HEK293 (cell line): ENCODE data around the gene NOLC1.

Experiments used
- BCL11B ChIP-seq: fragments of 450-650 bp; formaldehyde crosslinking; IDR thresholded peaks from 2 replicates; pipeline ENCODE4 v1.5.1; 2016; ENCODE audit warnings: low read depth, missing biosample characterization, missing genetic modification characterization
- GLIS2 ChIP-seq: fragments of 450-650 bp; formaldehyde crosslinking; IDR thresholded peaks from 2 replicates; pipeline ENCODE4 v1.5.1; 2016; ENCODE audit warnings: missing biosample characterization, missing genetic modification characterization
- KLF7 ChIP-seq: fragments of 450-650 bp; formaldehyde crosslinking; IDR thresholded peaks from 2 replicates; pipeline ENCODE4 v1.5.1; 2016; ENCODE audit warnings: missing biosample characterization, missing genetic modification characterization, borderline replicate concordance
- OSR2 ChIP-seq: fragments of 450-650 bp; formaldehyde crosslinking; IDR thresholded peaks from 2 replicates; pipeline ENCODE4 v1.5.1; 2016; ENCODE audit warnings: missing biosample characterization, missing genetic modification characterization
- SCRT1 ChIP-seq: fragments of 450-650 bp; formaldehyde crosslinking; IDR thresholded peaks from 2 replicates; pipeline ENCODE4 v1.5.1; 2016; ENCODE audit warnings: missing biosample characterization, missing genetic modification characterization, borderline replicate concordance
- SP3 ChIP-seq: fragments of 450-650 bp; formaldehyde crosslinking; IDR thresholded peaks from 2 replicates; pipeline ENCODE4 v1.5.1; 2016; ENCODE audit warnings: missing biosample characterization, missing genetic modification characterization
- ZBTB8A ChIP-seq: fragments of 450-650 bp; formaldehyde crosslinking; IDR thresholded peaks from 2 replicates; pipeline ENCODE4 v1.5.1; 2016; ENCODE audit warnings: missing biosample characterization, missing genetic modification characterization
- ZEB2 ChIP-seq: fragments of 450-650 bp; formaldehyde crosslinking; IDR thresholded peaks from 2 replicates; pipeline ENCODE4 v1.5.1; 2016; ENCODE audit warnings: missing biosample characterization, missing genetic modification characterization
- ZFP37 ChIP-seq: fragments of 450-650 bp; formaldehyde crosslinking; IDR thresholded peaks from 2 replicates; pipeline ENCODE4 v1.5.1; 2016; ENCODE audit warnings: missing biosample characterization, missing genetic modification characterization
- ZNF155 ChIP-seq: fragments of 450-650 bp; formaldehyde crosslinking; IDR thresholded peaks from 2 replicates; pipeline ENCODE4 v1.5.1; 2016; ENCODE audit warnings: missing biosample characterization, missing genetic modification characterization
- ZNF169 ChIP-seq: fragments of 450-650 bp; formaldehyde crosslinking; IDR thresholded peaks from 2 replicates; pipeline ENCODE4 v1.5.1; 2016; ENCODE audit warnings: missing biosample characterization, missing genetic modification characterization
- ZNF221 ChIP-seq: fragments of 450-650 bp; formaldehyde crosslinking; IDR thresholded peaks from 2 replicates; pipeline ENCODE4 v1.5.1; 2017; ENCODE audit warnings: missing biosample characterization, missing genetic modification characterization, borderline replicate concordance
- ZNF24 ChIP-seq: fragments of 450-650 bp; formaldehyde crosslinking; IDR thresholded peaks from 2 replicates; pipeline ENCODE4 v1.5.1; 2016; ENCODE audit warnings: missing biosample characterization, missing genetic modification characterization
- ZNF274 ChIP-seq, 2 experiments: fragments of 200-500 bp in 1 of 2; fragments of 450-650 bp in 1 of 2; sonication (Bioruptor generic) in 1 of 2; formaldehyde crosslinking in 1 of 2; IDR thresholded peaks; 2 replicates each; pipeline versions ENCODE4 v1.5.1 to v1.6.1; 2014 to 2016; ENCODE audit warnings: borderline replicate concordance in 1 of 2, inconsistent platforms in 1 of 2, low read length in 1 of 2, missing biosample characterization in 1 of 2, missing genetic modification characterization in 1 of 2
- ZNF280C ChIP-seq: fragments of 450-650 bp; formaldehyde crosslinking; IDR thresholded peaks from 2 replicates; pipeline ENCODE4 v1.5.1; 2016; ENCODE audit warnings: missing biosample characterization, missing genetic modification characterization
- ZNF341 ChIP-seq: fragments of 450-650 bp; formaldehyde crosslinking; IDR thresholded peaks from 2 replicates; pipeline ENCODE4; 2016; ENCODE audit warnings: low read depth, missing biosample characterization, missing genetic modification characterization
- ZNF391 ChIP-seq: fragments of 450-650 bp; formaldehyde crosslinking; IDR thresholded peaks from 2 replicates; pipeline ENCODE4 v1.5.1; 2016; ENCODE audit warnings: low read depth, missing biosample characterization, missing genetic modification characterization, borderline replicate concordance
- ZNF394 ChIP-seq: fragments of 450-650 bp; formaldehyde crosslinking; IDR thresholded peaks from 2 replicates; pipeline ENCODE4 v1.5.1; 2016; ENCODE audit warnings: missing biosample characterization, missing genetic modification characterization, mild to moderate bottlenecking, moderate library complexity, borderline replicate concordance
- ZNF398 ChIP-seq: fragments of 450-650 bp; formaldehyde crosslinking; IDR thresholded peaks from 2 replicates; pipeline ENCODE4 v1.5.1; 2017; ENCODE audit warnings: missing biosample characterization, missing genetic modification characterization
- ZNF404 ChIP-seq: fragments of 450-650 bp; formaldehyde crosslinking; IDR thresholded peaks from 2 replicates; pipeline ENCODE4 v1.5.1; 2017; ENCODE audit warnings: missing biosample characterization, missing genetic modification characterization
- ZNF521 ChIP-seq: fragments of 450-650 bp; formaldehyde crosslinking; IDR thresholded peaks from 2 replicates; pipeline ENCODE4 v1.5.1; 2017; ENCODE audit warnings: missing biosample characterization, mild to moderate bottlenecking, missing genetic modification characterization
- ZNF548 ChIP-seq: fragments of 450-650 bp; formaldehyde crosslinking; IDR thresholded peaks from 2 replicates; pipeline ENCODE4 v1.5.1; 2016; ENCODE audit warnings: missing biosample characterization, missing genetic modification characterization
- ZNF558 ChIP-seq: fragments of 450-650 bp; formaldehyde crosslinking; IDR thresholded peaks from 2 replicates; pipeline ENCODE4 v1.5.1; 2016; ENCODE audit warnings: missing biosample characterization, missing genetic modification characterization
- ZNF560 ChIP-seq: fragments of 450-650 bp; formaldehyde crosslinking; IDR thresholded peaks from 2 replicates; pipeline ENCODE4 v1.5.1; 2017; ENCODE audit warnings: missing biosample characterization, missing genetic modification characterization, borderline replicate concordance
- ZNF585B ChIP-seq: fragments of 450-650 bp; formaldehyde crosslinking; IDR thresholded peaks from 2 replicates; pipeline ENCODE4 v1.5.1; 2016; ENCODE audit warnings: missing biosample characterization, missing genetic modification characterization
- ZNF596 ChIP-seq: fragments of 450-650 bp; IDR thresholded peaks from 2 replicates; pipeline ENCODE4 v1.5.0; 2018; ENCODE audit warnings: missing biosample characterization, mild to moderate bottlenecking, missing genetic modification characterization, moderate library complexity
- ZNF654 ChIP-seq: fragments of 450-650 bp; formaldehyde crosslinking; IDR thresholded peaks from 2 replicates; pipeline ENCODE4 v1.5.1; 2016; ENCODE audit warnings: low read depth, missing biosample characterization, missing genetic modification characterization
- ZNF658 ChIP-seq: fragments of 450-650 bp; formaldehyde crosslinking; IDR thresholded peaks from 2 replicates; pipeline ENCODE4; 2016; ENCODE audit warnings: missing biosample characterization, missing genetic modification characterization
- ZSCAN18 ChIP-seq: fragments of 450-650 bp; formaldehyde crosslinking; IDR thresholded peaks from 2 replicates; pipeline ENCODE4 v1.5.1; 2016; ENCODE audit warnings: missing biosample characterization, missing genetic modification characterization
- ZSCAN23 ChIP-seq: fragments of 450-650 bp; formaldehyde crosslinking; IDR thresholded peaks from 2 replicates; pipeline ENCODE4 v1.5.1; 2016; ENCODE audit warnings: missing biosample characterization, missing genetic modification characterization
- TF ChIP-seq, protein P1 (sequence below): fragments of 450-650 bp; formaldehyde crosslinking; IDR thresholded peaks from 2 replicates; pipeline ENCODE4 v1.5.1; 2016; ENCODE audit warnings: missing biosample characterization, missing genetic modification characterization

Gene NOLC1

GRCh38 chr10:102151774-102152544, at the start of gene NOLC1 (continued):
- TF ChIP-seq ZSCAN23 (tag by site-specific recombination) (0 out of 2 replicates have a peak, but pooled peaks have one; percentile 9), ZNF521 (no peak), ZEB2 (peak; percentile 99), ZNF221 (tag by site-specific recombination) (no peak), OSR2 (tag by site-specific recombination) (no peak), ZNF658 (tag by site-specific recombination) (no peak), KLF7 (tag by site-specific recombination) (peak; percentile 95), ZSCAN18 (tag by site-specific recombination) (no peak), ZNF155 (tag by site-specific recombination) (no peak), ZNF560 (tag by site-specific recombination) (no peak), SP3 (tag by site-specific recombination) (peak; percentile 100), ZNF391 (tag by site-specific recombination) (peak; percentile 16; the same call in 1 of the 2 replicates), SCRT1 (peak; percentile 80), ZNF585B (tag by site-specific recombination) (no peak), ZNF280C (tag by site-specific recombination) (no peak), ZNF404 (tag by site-specific recombination) (no peak), ZNF596 (tag by site-specific recombination) (no peak), BCL11B (tag by site-specific recombination) (peak; percentile 49; the same call in 1 of the 2 replicates), ZNF341 (peak; percentile 99), ZNF169 (no peak), ZNF398 (tag by site-specific recombination) (peak; percentile 87), ZNF394 (tag by site-specific recombination) (peak; percentile 70; the same call in 1 of the 2 replicates), ZNF654 (tag by site-specific recombination) (no peak; the same call in 1 of the 2 replicates), ZNF274 (IDR thresholded peaks at IDR 0.05; ENCODE audit: low read length) (no peak), ZNF274 (tag by site-specific recombination; IDR thresholded peaks at IDR 0.05; ENCODE audit: borderline replicate concordance) (no peak), ZNF548 (no peak), ZFP37 (tag by site-specific recombination) (peak; percentile 26; the same call in 1 of the 2 replicates), ZNF558 (tag by site-specific recombination) (peak; percentile 46; the same call in 1 of the 2 replicates), ZNF24 (peak; percentile 81; the same call in 1 of the 2 replicates), ZBTB8A (tag by site-specific recombination) (peak; percentile 67; the same call in 1 of the 2 replicates), GLIS2 (tag by site-specific recombination) (peak; percentile 93)
- TF ChIP-seq, protein P1, sequence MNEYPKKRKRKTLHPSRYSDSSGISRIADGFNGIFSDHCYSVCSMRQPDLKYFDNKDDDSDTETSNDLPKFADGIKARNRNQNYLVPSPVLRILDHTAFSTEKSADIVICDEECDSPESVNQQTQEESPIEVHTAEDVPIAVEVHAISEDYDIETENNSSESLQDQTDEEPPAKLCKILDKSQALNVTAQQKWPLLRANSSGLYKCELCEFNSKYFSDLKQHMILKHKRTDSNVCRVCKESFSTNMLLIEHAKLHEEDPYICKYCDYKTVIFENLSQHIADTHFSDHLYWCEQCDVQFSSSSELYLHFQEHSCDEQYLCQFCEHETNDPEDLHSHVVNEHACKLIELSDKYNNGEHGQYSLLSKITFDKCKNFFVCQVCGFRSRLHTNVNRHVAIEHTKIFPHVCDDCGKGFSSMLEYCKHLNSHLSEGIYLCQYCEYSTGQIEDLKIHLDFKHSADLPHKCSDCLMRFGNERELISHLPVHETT = peak; percentile 93
